Large intestine (tissue), 3 donors: ENCODE measurements around the gene HNMT. TPM values are rescaled to one million over a fixed set of nuclear protein-coding genes. Genes with fewer than 3 reads are reported as not detected.

Source experiments
- DNase-seq, 2 donors: peaks; one replicate each; pipeline versions ENCODE4 v3.0.0 to v3.0.0-alpha.2; 2013
- H3K27ac ChIP-seq: one replicate; pipeline ENCODE4 v1.5.1; 2013; ENCODE audit warnings: low read length
- H3K27me3 ChIP-seq: 2 replicates; pipeline ENCODE4 v1.6.1; 2013; ENCODE audit warnings: low read length; ENCODE audit not compliant: control insufficient read depth, insufficient read depth
- H3K36me3 ChIP-seq: 2 replicates; pipeline ENCODE4 v1.6.1; 2013; ENCODE audit warnings: low read length; ENCODE audit not compliant: control insufficient read depth, insufficient read depth
- H3K4me1 ChIP-seq: one replicate; pipeline ENCODE4 v1.6.1; 2013; ENCODE audit warnings: low read length; ENCODE audit not compliant: control insufficient read depth, insufficient read depth
- H3K4me3 ChIP-seq: one replicate; pipeline ENCODE4 v1.5.1; 2013; ENCODE audit warnings: low read length
- H3K9me3 ChIP-seq: one replicate; pipeline ENCODE4 v1.6.1; 2013; ENCODE audit warnings: mild to moderate bottlenecking, low read depth, low read length, moderate library complexity; ENCODE audit not compliant: control insufficient read depth
- WGBS: methylation state at CpG from one replicate; pipeline ENCODE4 v1.1.5; 2013; ENCODE audit warnings: low lambda C conversion rate; ENCODE audit not compliant: insufficient coverage; 5-methylcytosine and 5-hydroxymethylcytosine counted together
- polyA plus RNA-seq: library from polyadenylated mRNA; unstranded; fragments of 120-200 nt; gene quantifications from one replicate; pipeline ENCODE4 v1.2.1, GENCODE V29; 2013

HNMT gene
- polyA plus RNA-seq, 1 donor = 71.1 TPM

DNA sequence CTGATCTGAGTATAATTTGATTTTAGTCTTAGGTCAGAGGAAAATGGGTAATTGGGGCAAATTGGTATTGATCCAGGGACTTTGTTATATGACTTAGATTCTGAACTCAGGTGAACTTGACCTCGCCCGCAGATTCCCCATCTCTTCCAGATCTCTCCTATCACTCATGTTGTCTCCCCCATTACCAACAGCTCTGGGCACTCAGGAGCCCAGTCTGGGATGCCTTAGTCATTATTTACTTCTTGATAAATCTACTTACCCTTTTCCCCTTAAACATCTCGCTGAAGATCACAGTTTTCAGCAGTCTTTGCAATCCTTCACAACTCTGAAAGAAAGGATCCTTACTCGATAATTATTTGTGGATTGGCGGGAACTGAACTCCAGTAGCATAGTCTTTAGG, 19.6 kb upstream of the HNMT start:
- Histone ChIP-seq H3K27me3 (no peaks in the 10 kb centered on the region), H3K9me3 (no peaks in the 10 kb centered on the region), H3K36me3 (no peaks in the 10 kb centered on the region), H3K4me3 (no peak overlapping the region), H3K27ac (no peak overlapping the region), H3K4me1 (peaks cover 50% of the 10 kb centered on the region)
- no peak for DNase-seq
- 65% methylated on average over 3 of the region's 5 CpGs for WGBS

DNA sequence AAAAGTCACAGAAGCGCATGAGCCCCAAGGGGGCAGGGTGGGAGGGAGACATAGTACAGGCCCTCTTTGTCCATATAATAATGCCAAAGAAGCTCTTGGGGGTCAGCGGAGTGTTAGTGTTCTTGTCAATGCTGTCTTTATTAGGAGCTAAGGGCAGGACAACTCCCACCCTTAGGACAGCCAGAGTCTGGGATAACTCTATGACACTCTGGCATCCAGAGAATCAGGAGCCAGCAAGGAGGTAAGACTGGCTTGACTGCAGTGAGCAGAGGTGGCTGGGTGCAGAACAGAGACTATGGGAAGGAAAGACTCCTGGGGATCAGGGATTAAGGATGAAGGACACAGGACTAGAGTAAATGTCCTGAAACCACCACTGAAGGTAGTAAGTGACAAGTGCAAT, 19.0 kb upstream of the HNMT start:
- no peak for DNase-seq
- peaks cover 47% of the 10 kb centered on the region for H3K4me1 ChIP-seq
- H3K27ac ChIP-seq = no peak overlapping the region
- no peak overlapping the region for H3K4me3 ChIP-seq
- H3K9me3 ChIP-seq = no peaks in the 10 kb centered on the region
- WGBS = no CpG with 5 or more reads among the region's 2 CpGs
- H3K27me3 ChIP-seq = no peaks in the 10 kb centered on the region
- H3K36me3 ChIP-seq = no peaks in the 10 kb centered on the region

DNA sequence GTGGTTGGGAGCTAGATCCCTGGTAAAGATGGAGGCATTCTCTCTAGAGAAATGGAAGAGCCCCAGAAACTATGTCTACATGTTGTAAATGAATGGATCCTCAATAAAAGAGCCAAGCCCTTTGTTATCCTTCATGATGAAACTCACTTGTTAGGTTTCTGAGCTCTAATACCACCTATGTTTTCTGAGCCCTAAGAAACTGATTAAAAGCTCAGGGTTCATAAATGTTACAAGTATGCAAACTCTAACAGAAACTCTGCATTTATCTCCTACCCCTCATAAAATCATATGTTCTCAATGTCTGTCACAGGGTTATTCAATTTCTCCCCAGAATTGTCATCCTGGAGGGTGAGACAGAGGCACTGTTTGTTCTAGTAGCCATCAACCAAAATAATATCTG, 18.0 kb upstream of the HNMT start:
- H3K27ac ChIP-seq = peak overlapping the region; percentile 82

DNA sequence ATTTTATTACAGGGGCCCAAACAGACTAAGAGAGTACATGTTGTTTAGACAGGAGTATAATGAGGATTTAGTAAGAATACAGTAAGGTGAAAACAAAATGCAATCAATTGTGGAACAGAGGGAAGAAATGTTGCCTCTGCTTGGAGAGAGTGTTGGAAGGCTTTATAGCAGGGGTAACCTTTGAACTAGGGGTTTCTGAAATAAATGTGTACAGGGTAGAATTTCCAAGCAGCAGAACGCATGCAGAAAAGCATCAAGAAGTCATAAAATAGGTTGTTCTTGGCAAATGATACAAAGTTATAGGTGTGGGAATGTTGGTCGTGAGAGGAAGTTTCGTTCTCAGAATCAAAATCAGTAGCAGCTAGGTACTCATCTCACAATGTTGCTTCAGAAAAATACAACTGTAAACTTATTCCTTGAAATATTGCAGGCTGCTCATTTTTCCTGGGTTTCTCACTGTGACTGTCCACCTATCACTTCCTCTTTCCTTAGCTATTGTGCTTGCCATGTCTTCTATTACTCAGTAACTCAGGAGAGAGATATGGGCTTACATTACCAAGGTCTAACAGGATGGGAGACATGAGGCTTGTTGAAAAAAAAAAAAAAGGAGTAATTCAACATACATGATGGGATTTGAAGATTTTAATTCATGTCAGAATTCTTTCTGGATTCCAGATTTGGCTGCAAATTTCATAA, 17.1 kb upstream of the HNMT start:
- peak; percentile 58 to 87 for DNase-seq
- no peaks in the 10 kb centered on the region for H3K9me3 ChIP-seq
- H3K36me3 ChIP-seq = no peaks in the 10 kb centered on the region
- no peak overlapping the region for H3K4me3 ChIP-seq
- H3K27me3 ChIP-seq = no peaks in the 10 kb centered on the region
- 38% methylated on average over 3 of the region's 3 CpGs for WGBS
- H3K27ac ChIP-seq = peak overlapping the region; percentile 82
- peaks cover 39% of the 10 kb centered on the region for H3K4me1 ChIP-seq

More for the DNA sequence above, 18.0 kb upstream of the HNMT start:
- H3K4me3 ChIP-seq = no peak overlapping the region
- no peaks in the 10 kb centered on the region for H3K27me3 ChIP-seq
- peaks cover 43% of the 10 kb centered on the region for H3K4me1 ChIP-seq
- no peaks in the 10 kb centered on the region for H3K36me3 ChIP-seq
- no peaks in the 10 kb centered on the region for H3K9me3 ChIP-seq
- peak in 1 of 2 donors; percentile 44 for DNase-seq

DNA sequence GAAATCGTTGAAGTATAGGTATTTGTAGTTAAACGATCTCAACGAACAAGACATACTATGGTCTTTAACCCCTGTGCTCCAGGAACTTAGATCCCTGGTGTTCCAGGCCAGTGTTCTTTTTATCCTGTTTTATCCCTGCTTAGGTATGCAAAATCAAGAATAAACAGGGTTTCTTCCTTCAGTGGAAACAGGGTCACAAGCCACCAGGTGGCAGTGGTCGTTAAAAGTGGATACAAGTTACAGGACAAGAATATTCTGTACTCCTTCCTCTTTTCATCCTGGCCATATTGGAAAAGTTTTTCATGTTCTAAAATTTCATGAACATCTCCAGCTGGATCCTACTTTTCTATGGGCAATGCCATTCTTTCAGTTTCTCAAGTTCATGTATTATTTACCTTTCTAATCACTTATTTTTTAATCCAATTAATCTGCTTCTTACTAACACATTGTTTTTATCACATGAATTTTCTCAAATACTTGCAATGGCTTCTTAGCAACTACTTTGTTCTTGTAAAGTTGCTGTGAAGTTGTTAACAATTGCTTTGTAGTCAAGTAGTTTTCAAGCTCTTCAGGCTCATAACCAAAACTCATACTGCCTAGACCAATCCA, 16.4 kb upstream of the HNMT start:
- Histone ChIP-seq H3K27me3 (no peaks in the 10 kb centered on the region), H3K4me1 (peaks cover 39% of the 10 kb centered on the region), H3K4me3 (no peak overlapping the region), H3K27ac (peak overlapping the region; percentile 82), H3K36me3 (no peaks in the 10 kb centered on the region), H3K9me3 (no peaks in the 10 kb centered on the region)
- no CpG with 5 or more reads among the region's 4 CpGs for WGBS
- DNase-seq = peak in 1 of 2 donors; percentile 83

DNA sequence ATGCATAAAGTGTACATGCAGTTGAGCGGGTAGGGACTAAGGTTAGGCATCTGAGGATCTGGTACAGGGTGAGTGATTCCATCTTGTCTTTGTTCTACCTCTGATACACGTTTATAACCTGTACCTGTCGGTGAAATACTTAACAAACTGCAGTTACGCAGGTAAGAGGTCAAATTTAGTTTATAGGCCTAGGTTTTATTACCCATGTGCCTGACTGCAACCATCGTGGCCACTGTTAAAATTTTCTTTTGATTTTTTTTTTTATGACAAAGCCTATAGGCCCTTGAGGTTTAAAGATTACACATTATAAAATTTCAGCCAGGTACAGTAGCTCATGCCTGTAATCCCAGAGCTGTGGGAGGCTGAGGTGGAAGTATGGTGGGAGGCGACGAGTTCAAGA, 15.4 kb upstream of the HNMT start:
- 29% methylated on average over 1 of the region's 7 CpGs for WGBS
- Histone ChIP-seq H3K4me1 (peaks cover 34% of the 10 kb centered on the region), H3K27ac (no peak overlapping the region), H3K36me3 (no peaks in the 10 kb centered on the region), H3K27me3 (no peaks in the 10 kb centered on the region), H3K4me3 (no peak overlapping the region), H3K9me3 (no peaks in the 10 kb centered on the region)
- DNase-seq = no peak

DNA sequence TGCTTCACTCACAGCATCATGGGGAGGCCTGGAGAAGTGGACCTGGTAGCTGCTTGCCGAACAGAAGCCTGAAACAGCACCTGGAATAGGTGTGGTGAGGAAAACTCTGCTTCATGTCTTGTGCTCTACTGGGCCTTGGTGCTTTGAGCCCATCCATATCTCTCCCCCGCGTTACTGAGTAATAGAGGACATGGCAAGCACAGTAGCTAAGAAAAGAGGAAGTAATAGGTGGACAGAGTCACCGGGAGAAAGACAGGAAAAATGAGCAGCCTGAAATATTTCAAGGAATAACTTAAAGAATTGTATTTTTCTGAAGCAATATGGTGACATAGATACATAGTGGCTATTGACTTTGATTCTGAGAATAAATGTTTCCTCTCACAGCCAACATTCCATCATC, 14.0 kb upstream of the HNMT start:
- H3K27me3 ChIP-seq = no peaks in the 10 kb centered on the region
- no peak for DNase-seq
- H3K9me3 ChIP-seq = no peaks in the 10 kb centered on the region
- peaks cover 21% of the 10 kb centered on the region for H3K4me1 ChIP-seq
- no peak overlapping the region for H3K27ac ChIP-seq
- WGBS = 70% methylated on average over 1 of the region's 4 CpGs
- H3K4me3 ChIP-seq = no peak overlapping the region
- no peaks in the 10 kb centered on the region for H3K36me3 ChIP-seq

DNA sequence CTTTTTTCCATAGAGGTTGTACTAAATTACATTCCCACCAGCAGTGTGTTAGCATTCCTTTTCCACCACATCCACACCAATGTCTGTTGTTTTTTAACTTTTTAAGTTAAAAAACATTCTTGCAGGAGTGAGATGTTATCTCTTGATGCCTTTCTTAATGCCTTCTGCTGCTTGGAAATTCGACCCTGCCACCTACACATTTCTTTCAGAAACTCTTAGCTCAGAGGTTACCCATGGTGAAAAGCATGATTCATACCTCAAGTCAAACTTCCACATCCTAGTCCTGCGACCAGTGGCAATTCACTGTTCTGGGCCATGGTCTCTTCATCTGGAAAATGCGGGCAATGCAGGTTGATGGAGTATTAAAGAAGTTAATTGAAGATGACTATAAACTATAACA, 12.7 kb upstream of the HNMT start:
- H3K27ac ChIP-seq = no peak overlapping the region
- H3K4me3 ChIP-seq = no peak overlapping the region
- H3K9me3 ChIP-seq = no peaks in the 10 kb centered on the region
- DNase-seq = no peak
- whole genome bisulfite sequencing = no CpG with 5 or more reads among the region's 3 CpGs
- no peaks in the 10 kb centered on the region for H3K27me3 ChIP-seq
- no peaks in the 10 kb centered on the region for H3K36me3 ChIP-seq
- peaks cover 14% of the 10 kb centered on the region for H3K4me1 ChIP-seq

DNA sequence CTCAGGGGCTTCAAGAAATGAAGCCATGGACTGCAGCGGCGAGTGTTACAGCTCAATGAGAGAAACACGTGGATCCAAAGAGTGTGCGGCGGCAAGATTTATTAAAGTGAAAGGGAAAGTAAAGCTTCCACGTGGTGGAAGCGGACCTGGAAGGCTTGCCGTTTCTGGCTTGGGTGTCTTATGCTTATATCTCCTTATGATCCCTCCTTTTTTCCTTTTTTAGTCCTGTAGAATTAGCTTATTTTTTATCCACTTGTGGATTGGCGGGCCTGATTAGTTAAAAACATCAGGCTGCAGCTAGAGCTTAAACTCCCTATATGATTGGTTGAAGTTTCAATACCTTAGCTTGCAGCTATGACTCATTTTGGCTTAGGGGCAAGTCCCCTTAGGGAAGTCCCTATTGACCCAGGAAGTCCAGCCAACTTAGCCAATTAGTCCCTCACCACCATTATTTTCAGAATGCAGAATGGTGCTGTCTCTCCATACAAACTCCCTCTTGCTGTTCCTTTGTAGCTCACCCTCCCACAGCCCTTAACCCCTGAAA, 11.6 kb upstream of the HNMT start:
- Histone ChIP-seq H3K9me3 (no peaks in the 10 kb centered on the region), H3K36me3 (no peaks in the 10 kb centered on the region), H3K4me1 (peaks cover 7% of the 10 kb centered on the region), H3K27me3 (no peaks in the 10 kb centered on the region), H3K4me3 (no peak overlapping the region), H3K27ac (no peak overlapping the region)
- no peak for DNase-seq
- WGBS = 84% methylated on average over 4 of the region's 9 CpGs

DNA sequence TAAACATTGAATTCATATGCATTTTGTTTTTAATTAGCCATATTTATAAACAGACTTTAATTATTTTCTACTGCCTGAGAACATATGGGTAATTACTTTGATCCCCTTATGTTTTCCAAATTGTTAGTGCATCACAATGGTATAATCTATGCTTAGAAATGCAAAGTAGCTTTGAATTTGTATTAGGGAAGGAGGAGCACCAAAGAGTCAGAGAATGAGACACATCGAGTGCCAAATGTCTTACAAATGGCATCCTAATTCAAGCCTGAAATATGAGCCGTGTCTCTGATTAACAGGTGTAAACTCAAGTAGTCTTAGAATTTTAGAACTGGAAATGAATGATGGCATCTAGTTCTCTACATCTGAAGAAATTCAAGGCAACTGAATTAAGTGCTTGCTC, 8.7 kb upstream of the HNMT start:
- WGBS = 100% methylated on average over 1 of the region's 2 CpGs

DNA sequence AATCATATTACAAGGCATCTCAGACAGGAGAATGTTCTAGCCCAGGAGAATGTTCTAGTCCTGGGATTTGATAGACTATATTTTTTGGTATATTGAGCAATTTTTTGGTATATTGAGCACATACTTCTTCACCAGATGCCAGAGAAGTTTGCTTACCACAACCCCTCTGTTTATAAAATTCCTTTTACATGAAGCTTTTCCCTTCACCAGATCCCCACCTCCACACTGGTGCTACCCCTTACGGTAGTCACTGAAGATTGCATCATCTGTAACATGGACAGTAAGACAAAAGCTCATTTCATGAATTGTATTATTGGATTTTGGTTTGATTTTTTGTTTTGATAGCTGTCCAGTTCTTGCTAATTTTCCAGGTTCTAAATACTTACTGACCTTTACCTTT, 7.2 kb upstream of the HNMT start:
- no peaks in the 10 kb centered on the region for H3K9me3 ChIP-seq
- no peak for DNase-seq
- no peaks in the 10 kb centered on the region for H3K36me3 ChIP-seq
- no peak overlapping the region for H3K27ac ChIP-seq
- WGBS = no CpG with 5 or more reads among the region's 1 CpG
- H3K4me1 ChIP-seq = no peaks in the 10 kb centered on the region
- no peak overlapping the region for H3K4me3 ChIP-seq
- H3K27me3 ChIP-seq = no peaks in the 10 kb centered on the region

More for the DNA sequence above, 8.7 kb upstream of the HNMT start:
- Histone ChIP-seq H3K36me3 (no peaks in the 10 kb centered on the region), H3K4me1 (no peaks in the 10 kb centered on the region), H3K4me3 (no peak overlapping the region), H3K9me3 (no peaks in the 10 kb centered on the region), H3K27me3 (no peaks in the 10 kb centered on the region), H3K27ac (no peak overlapping the region)
- no peak for DNase-seq
